CD14-positive monocyte (primary cell): ENCODE measurements around the gene NINL. TPM values are rescaled to one million over a fixed set of nuclear protein-coding genes. Genes with fewer than 3 reads are reported as not detected.

Experiments used
- DNase-seq, 3 donors: peaks; one replicate each; pipeline ENCODE4 v3.0.0-alpha.2; 2011 to 2022
- H2AFZ ChIP-seq: 2 replicates; pipeline ENCODE4 v1.6.0; 2012; ENCODE audit warnings: mild to moderate bottlenecking, low read depth, low read length, inconsistent platforms; ENCODE audit not compliant: insufficient read depth, poor library complexity, severe bottlenecking
- H3K27ac ChIP-seq, 2 donors: 1 replicate in 1 of 2; 2 replicates in 1 of 2; pipeline ENCODE4 v1.5.1; 2012 to 2013; ENCODE audit warnings: low read length in 2 of 2, control low read depth in 1 of 2, inconsistent platforms in 1 of 2, low read depth in 1 of 2, mild to moderate bottlenecking in 1 of 2
- H3K27me3 ChIP-seq, 2 donors: one replicate each; pipeline versions ENCODE4 v1.6.0 to v1.6.1; 2011 to 2013; ENCODE audit warnings: low read length in 2 of 2; ENCODE audit not compliant: control insufficient read depth in 2 of 2, insufficient read depth in 2 of 2
- H3K36me3 ChIP-seq, 2 donors: replicated peaks in 1 of 2; 1 replicate in 1 of 2; 2 replicates in 1 of 2; pipeline versions ENCODE4 v1.5.1 to v1.6.1; 2012 to 2013; ENCODE audit warnings: low read length in 2 of 2, control low read depth in 1 of 2, inconsistent platforms in 1 of 2, mild to moderate bottlenecking in 1 of 2; ENCODE audit not compliant: insufficient read depth in 2 of 2, control insufficient read depth in 1 of 2
- H3K4me1 ChIP-seq, 2 donors: 1 replicate in 1 of 2; 2 replicates in 1 of 2; pipeline versions ENCODE4 v1.5.1 to v1.6.1; 2012 to 2013; ENCODE audit warnings: low read length in 2 of 2, control low read depth in 1 of 2, inconsistent platforms in 1 of 2, mild to moderate bottlenecking in 1 of 2, moderate library complexity in 1 of 2; ENCODE audit not compliant: insufficient read depth in 2 of 2, control insufficient read depth in 1 of 2
- H3K4me2 ChIP-seq: replicated peaks from 2 replicates; pipeline ENCODE3; 2012; ENCODE audit warnings: low read length, moderate library complexity, mild to moderate bottlenecking; ENCODE audit not compliant: poor library complexity, severe bottlenecking; ENCODE audit errors: extremely low read depth
- H3K4me3 ChIP-seq, 3 experiments: fragments of 200-600 bp in 1 of 3; sonication (generic) in 1 of 3; replicated peaks in 1 of 3; 1 replicate in 2 of 3; 2 replicates in 1 of 3; pipeline ENCODE4 v1.5.1; 2011 to 2013; ENCODE audit warnings: low read length in 3 of 3, mild to moderate bottlenecking in 3 of 3, control low read depth in 2 of 3, low read depth in 2 of 3, inconsistent platforms in 1 of 3, moderate library complexity in 1 of 3
- H3K79me2 ChIP-seq: 2 replicates; pipeline ENCODE4 v1.6.0; 2012; ENCODE audit warnings: mild to moderate bottlenecking, control low read depth, inconsistent platforms, low read length, moderate library complexity; ENCODE audit not compliant: insufficient read depth
- H3K9ac ChIP-seq: 2 replicates; pipeline ENCODE4 v1.6.0; 2017; ENCODE audit warnings: low read length, mild to moderate bottlenecking; ENCODE audit not compliant: insufficient read depth, poor library complexity, severe bottlenecking
- H3K9me3 ChIP-seq, 2 donors: replicated peaks in 1 of 2; 1 replicate in 1 of 2; 2 replicates in 1 of 2; pipeline versions ENCODE4 v1.5.1 to v1.6.1; 2012 to 2013; ENCODE audit warnings: low read length in 2 of 2, control low read depth in 1 of 2; ENCODE audit not compliant: control insufficient read depth in 1 of 2, insufficient read depth in 1 of 2
- H4K20me1 ChIP-seq: 2 replicates; pipeline ENCODE4 v1.6.0; 2012; ENCODE audit warnings: mild to moderate bottlenecking, low read length, control low read depth, moderate library complexity; ENCODE audit not compliant: insufficient read depth
- H3K27ac Mint-ChIP-seq, 7 donors: one replicate each; pipeline ENCODE4 v1.8.0; 2020; ENCODE audit warnings: mild to moderate bottlenecking in 7 of 7, mixed read lengths in 7 of 7, moderate library complexity in 6 of 7, inconsistent platforms in 2 of 7
- H3K27me3 Mint-ChIP-seq, 3 donors: one replicate each; pipeline ENCODE4 v1.8.0; 2021 to 2022; ENCODE audit warnings: low read depth in 3 of 3, mild to moderate bottlenecking in 3 of 3, mixed read lengths in 3 of 3, moderate library complexity in 3 of 3, inconsistent platforms in 1 of 3
- H3K36me3 Mint-ChIP-seq, 2 donors: one replicate each; pipeline ENCODE4 v1.8.0; 2020; ENCODE audit warnings: mixed read lengths in 2 of 2, inconsistent platforms in 1 of 2, mild to moderate bottlenecking in 1 of 2
- H3K4me1 Mint-ChIP-seq: one replicate; pipeline ENCODE4 v1.8.0; 2020; ENCODE audit warnings: mild to moderate bottlenecking, mixed read lengths
- H3K4me3 Mint-ChIP-seq, 2 donors: one replicate each; pipeline ENCODE4 v1.8.0; 2020; ENCODE audit warnings: mild to moderate bottlenecking in 2 of 2, mixed read lengths in 2 of 2, moderate library complexity in 1 of 2
- H3K9me3 Mint-ChIP-seq, 7 donors: one replicate each; pipeline ENCODE4 v1.8.0; 2020 to 2022; ENCODE audit warnings: mixed read lengths in 7 of 7, mild to moderate bottlenecking in 6 of 7, moderate library complexity in 6 of 7, inconsistent platforms in 2 of 7
- WGBS: methylation state at CpG from one replicate; pipeline ENCODE4 v1.1.5; 2013; ENCODE audit warnings: missing lambda C conversion rate; ENCODE audit not compliant: insufficient coverage; 5-methylcytosine and 5-hydroxymethylcytosine counted together
- intact Hi-C, 2 donors: fragments of 100-400 bp; cut with micrococcal nuclease; formaldehyde crosslinking; loops; one replicate each; pipeline versions ENCODE4 v1.15.0 to v1.15.1; 2023
- polyA plus RNA-seq, 3 donors: library from polyadenylated mRNA; depleted of rRNA in 1 of 3; unstranded in 2 of 3; stranded (reverse) in 1 of 3; fragments of 300-500 nt in 2 of 3; fragments of >200 nt in 1 of 3; fragmentation: Illumina TruSeq in 2 of 3; gene quantifications; 1 replicate in 2 of 3; 2 replicates in 1 of 3; pipeline ENCODE4 v1.2.3, GENCODE V29; 2012 to 2021
- TF ChIP-seq, protein P1 (sequence below): fragments of 200-600 bp; IDR thresholded peaks from one replicate; pipeline ENCODE4 v1.8.0; 2022; ENCODE audit warnings: antibody characterized with exemption, mild to moderate bottlenecking

The NINL gene
- polyA plus RNA-seq, 3 donors, result 0.08 to 0.15 TPM; not detected in 1

DNA sequence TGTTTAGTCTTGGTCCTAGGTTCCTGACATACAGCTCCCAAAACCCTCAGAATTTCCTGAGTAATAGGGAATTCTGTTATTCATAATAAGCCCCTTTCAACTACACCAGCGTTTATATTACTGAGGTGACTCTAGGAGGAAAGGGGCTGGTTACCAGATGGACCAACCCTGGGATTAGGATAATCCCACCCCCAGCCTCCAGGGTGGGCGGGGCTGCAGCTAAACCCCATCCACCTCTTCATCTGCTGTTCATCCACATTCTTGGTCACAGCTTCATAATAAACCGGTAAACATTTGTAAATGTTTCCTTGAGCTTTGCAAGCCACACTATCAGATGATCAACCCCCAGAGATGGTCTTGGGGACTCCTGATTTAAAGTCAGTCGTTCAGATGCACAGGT lies 38.3 kb downstream of the NINL start:
- Histone ChIP-seq H3K4me2 (no peak overlapping the region), H2AFZ (no peak overlapping the region), H3K27me3 (no peaks in the 10 kb centered on the region), H3K9me3 (no peaks in the 10 kb centered on the region), H3K4me3 (no peak overlapping the region), H3K27ac (no peak overlapping the region), H4K20me1 (no peaks in the 10 kb centered on the region), H3K36me3 (no peaks in the 10 kb centered on the region), H3K9ac (no peak overlapping the region), H3K4me1 (peaks cover 2 to 3% of the 10 kb centered on the region in 2 donors), H3K79me2 (no peaks in the 10 kb centered on the region)
- TF ChIP-seq, protein P1, sequence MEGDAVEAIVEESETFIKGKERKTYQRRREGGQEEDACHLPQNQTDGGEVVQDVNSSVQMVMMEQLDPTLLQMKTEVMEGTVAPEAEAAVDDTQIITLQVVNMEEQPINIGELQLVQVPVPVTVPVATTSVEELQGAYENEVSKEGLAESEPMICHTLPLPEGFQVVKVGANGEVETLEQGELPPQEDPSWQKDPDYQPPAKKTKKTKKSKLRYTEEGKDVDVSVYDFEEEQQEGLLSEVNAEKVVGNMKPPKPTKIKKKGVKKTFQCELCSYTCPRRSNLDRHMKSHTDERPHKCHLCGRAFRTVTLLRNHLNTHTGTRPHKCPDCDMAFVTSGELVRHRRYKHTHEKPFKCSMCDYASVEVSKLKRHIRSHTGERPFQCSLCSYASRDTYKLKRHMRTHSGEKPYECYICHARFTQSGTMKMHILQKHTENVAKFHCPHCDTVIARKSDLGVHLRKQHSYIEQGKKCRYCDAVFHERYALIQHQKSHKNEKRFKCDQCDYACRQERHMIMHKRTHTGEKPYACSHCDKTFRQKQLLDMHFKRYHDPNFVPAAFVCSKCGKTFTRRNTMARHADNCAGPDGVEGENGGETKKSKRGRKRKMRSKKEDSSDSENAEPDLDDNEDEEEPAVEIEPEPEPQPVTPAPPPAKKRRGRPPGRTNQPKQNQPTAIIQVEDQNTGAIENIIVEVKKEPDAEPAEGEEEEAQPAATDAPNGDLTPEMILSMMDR, result no peak
- Mint-ChIP-seq H3K9me3 (no peaks in the 10 kb centered on the region), H3K27me3 (peaks cover 0 to 6% (median 3%) of the 10 kb centered on the region in 3 donors), H3K4me3 (no peak overlapping the region), H3K27ac (no peak overlapping the region), H3K4me1 (peaks cover 3% of the 10 kb centered on the region), H3K36me3 (no peaks in the 10 kb centered on the region)
- WGBS, result 50% methylated on average over 2 of the region's 4 CpGs
- intact Hi-C loops, result no loop called here
- DNase-seq, result no peak

DNA sequence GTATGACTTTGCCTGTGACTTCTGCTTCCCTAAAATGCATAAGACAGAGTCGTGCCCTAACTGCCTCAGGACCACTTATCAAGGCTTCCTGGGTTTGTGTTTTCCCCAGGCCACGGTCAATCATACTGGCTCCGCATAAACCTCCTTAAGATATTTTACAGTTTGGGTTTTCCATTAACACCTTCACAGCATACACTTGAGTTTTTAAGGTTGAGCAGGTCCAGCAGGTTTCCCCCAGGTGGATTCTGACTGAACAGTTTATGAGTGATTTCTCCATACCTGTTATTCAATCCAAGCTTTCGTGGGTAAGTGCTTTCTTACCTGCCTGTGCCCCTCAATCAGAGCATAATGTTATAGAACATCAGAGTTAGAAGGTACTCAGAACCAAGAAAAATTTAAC lies 39.3 kb downstream of the NINL start:
- Histone ChIP-seq H3K27ac (no peak overlapping the region), H3K79me2 (no peaks in the 10 kb centered on the region), H3K27me3 (no peaks in the 10 kb centered on the region), H3K9ac (no peak overlapping the region), H3K4me1 (peaks cover 7 to 9% of the 10 kb centered on the region in 2 donors), H3K36me3 (no peaks in the 10 kb centered on the region), H3K4me2 (no peak overlapping the region), H2AFZ (no peak overlapping the region), H3K4me3 (no peak overlapping the region), H4K20me1 (no peaks in the 10 kb centered on the region), H3K9me3 (no peaks in the 10 kb centered on the region)
- no peaks in the 10 kb centered on the region for H3K9me3 Mint-ChIP-seq
- H3K27ac Mint-ChIP-seq, result no peak overlapping the region
- no peak overlapping the region for H3K4me3 Mint-ChIP-seq
- WGBS, result 17% methylated on average over 1 of the region's 4 CpGs
- TF ChIP-seq, protein P1, result no peak
- intact Hi-C loops, result no loop called here
- H3K36me3 Mint-ChIP-seq, result no peaks in the 10 kb centered on the region
- peaks cover 9% of the 10 kb centered on the region for H3K4me1 Mint-ChIP-seq
- no peak for DNase-seq
- H3K27me3 Mint-ChIP-seq, result peaks cover 0 to 6% (median 3%) of the 10 kb centered on the region in 3 donors
